GM12872 (cell line): Measurements from ENCODE around the gene PAPLN.

ENCODE experiments used
- CTCF ChIP-seq: IDR thresholded peaks from 3 replicates; pipeline ENCODE4 v1.5.1; 2011; ENCODE audit warnings: low read depth, mild to moderate bottlenecking, low read length, moderate library complexity; ENCODE audit not compliant: insufficient read depth

PAPLN gene

GRCh38 chr14:73232984-73233383 lies 4.3 kb upstream of the PAPLN start:
- TF ChIP-seq CTCF = no peak

GRCh38 chr14:73233564-73233963 lies 3.7 kb upstream of the PAPLN start:
- TF ChIP-seq CTCF = no peak

- no peak for TF ChIP-seq CTCF
These were observed 3.3 kb upstream of the PAPLN start for GRCh38 chr14:73234029-73234428.

- no peak for TF ChIP-seq CTCF
These were observed 2.5 kb upstream of the PAPLN start for GRCh38 chr14:73234586-73235394.

GRCh38 chr14:73235531-73236155 lies 1.7 kb upstream of the PAPLN start:
- TF ChIP-seq CTCF = no peak

GRCh38 chr14:73236157-73236556 lies 1.1 kb upstream of the PAPLN start:
- no peak for TF ChIP-seq CTCF

GRCh38 chr14:73236752-73237218 lies 521 bp upstream of the PAPLN start:
- TF ChIP-seq CTCF = no peak
